Panc1 (cell line): ENCODE data around the gene ZDHHC14. TPM values are rescaled to one million over a fixed set of nuclear protein-coding genes. Genes with fewer than 3 reads are reported as not detected.

ENCODE experiments used
- ATAC-seq: fragments of 200-7000 bp; cut with Tn5 transposase; 2 replicates; pipeline ENCODE4 v1.9.1; 2020; ENCODE audit warnings: mild to moderate bottlenecking, moderate library complexity
- BruUV-seq: library from RNA; stranded (reverse); fragments of 400-500 nt; replicated peaks from 2 replicates; lab custom pipeline; 2021; lab: Mats Ljungman, UMichigan
- CTCF ChIA-PET: fragments of 300-600 bp; sonication (Branson Sonifier 250); formaldehyde crosslinking; loops from one replicate; lab custom pipeline; 2022; ENCODE audit warnings: antibody characterized with exemption; lab: Charles Lee
- POLR2A ChIA-PET: fragments of 300-600 bp; sonication (Branson Sonifier 250); formaldehyde crosslinking; loops from one replicate; lab custom pipeline; 2022; ENCODE audit warnings: antibody characterized with exemption; lab: Charles Lee
- DNase-seq: peaks from one replicate; pipeline ENCODE4 v3.0.0-alpha.2; 2010; ENCODE audit warnings: low read depth, low spot score
- H3K27ac ChIP-seq: 2 replicates; pipeline ENCODE4 v1.5.1; 2011; ENCODE audit warnings: mild to moderate bottlenecking, low read length, inconsistent platforms
- H3K27me3 ChIP-seq: fragments of 200-500 bp; sonication (Bioruptor generic); 2 replicates; pipeline ENCODE4 v1.6.0; 2014; ENCODE audit warnings: low read length, inconsistent platforms; ENCODE audit not compliant: control insufficient read depth, insufficient read depth
- H3K36me3 ChIP-seq: fragments of 200-500 bp; sonication (Bioruptor generic); 2 replicates; pipeline ENCODE4 v1.5.1; 2014; ENCODE audit warnings: inconsistent platforms, mild to moderate bottlenecking, low read length, moderate library complexity; ENCODE audit not compliant: control insufficient read depth, insufficient read depth
- H3K4me1 ChIP-seq: 2 replicates; pipeline ENCODE4 v1.5.1; 2011; ENCODE audit warnings: inconsistent platforms, mild to moderate bottlenecking, low read length, moderate library complexity; ENCODE audit not compliant: control insufficient read depth, insufficient read depth
- H3K4me3 ChIP-seq, 2 experiments: 2 replicates each; pipeline ENCODE4 v1.5.1; 2011 to 2012; ENCODE audit warnings: low read depth in 2 of 2, low read length in 2 of 2, mild to moderate bottlenecking in 2 of 2, inconsistent platforms in 1 of 2, moderate library complexity in 1 of 2
- H3K9me3 ChIP-seq: fragments of 200-500 bp; sonication (Bioruptor generic); 2 replicates; pipeline ENCODE4 v1.5.1; 2014; ENCODE audit warnings: low read depth, mild to moderate bottlenecking, inconsistent platforms, low read length, moderate library complexity; ENCODE audit not compliant: control insufficient read depth, insufficient read depth
- CTCF ChIP-seq: fragments of 450-650 bp; IDR thresholded peaks from 2 replicates; pipeline ENCODE4 v1.5.1; 2017; ENCODE audit warnings: mild to moderate bottlenecking
- POLR2AphosphoS5 ChIP-seq: IDR thresholded peaks from 2 replicates; pipeline ENCODE4 v1.6.1; 2012; ENCODE audit warnings: mild to moderate bottlenecking, low read depth, low read length, moderate library complexity
- REST ChIP-seq, 2 experiments: IDR thresholded peaks; 2 replicates each; pipeline ENCODE4 v1.6.1; 2011 to 2012; ENCODE audit warnings: low read depth in 2 of 2, control low read depth in 1 of 2, low read length in 1 of 2, mild to moderate bottlenecking in 1 of 2, moderate library complexity in 1 of 2; ENCODE audit not compliant: insufficient read depth in 1 of 2
- SIN3A ChIP-seq: IDR thresholded peaks from 2 replicates; pipeline ENCODE4 v1.6.1; 2012; ENCODE audit warnings: low read depth, mild to moderate bottlenecking, low read length, moderate library complexity, borderline replicate concordance; ENCODE audit not compliant: insufficient read depth
- TCF7L2 ChIP-seq: IDR thresholded peaks from 2 replicates; pipeline ENCODE4 v1.6.1; 2011; ENCODE audit warnings: mild to moderate bottlenecking, low read depth, low read length, inconsistent platforms
- in situ Hi-C: cut with HindIII; loops from 2 replicates; pipeline ENCODE4 v1.10.0; 2016; ENCODE audit warnings: low sequenced_read_pairs, low pct_unique_long_range_greater_than_20kb
- intact Hi-C: fragments of 100-400 bp; cut with micrococcal nuclease; formaldehyde crosslinking; loops from one replicate; pipeline ENCODE4 v1.10.0; 2022; ENCODE audit not compliant: unreplicated experiment
- total RNA-seq: library from RNA; stranded (reverse); gene quantifications from one replicate; pipeline ENCODE4 v1.2.1, GENCODE V29; 2021; ENCODE audit not compliant: unreplicated experiment

Gene ZDHHC14
- total RNA-seq, 1 experiment from 2014 or later = 19.9 TPM

- H3K4me3 ChIP-seq = no peak overlapping the region
- BruUV-seq = no TSS peak
- peaks cover 14% of the 10 kb centered on the region; the same call in 1 of the 2 replicates for H3K9me3 ChIP-seq
- ChIA-PET POLR2A (no interaction called here), CTCF (no interaction called here)
- TF ChIP-seq SIN3A = no peak
- no peak for TF ChIP-seq POLR2AphosphoS5
- TF ChIP-seq TCF7L2 = no peak
- TF ChIP-seq CTCF = no peak
- no peak for TF ChIP-seq REST (IDR thresholded peaks at IDR 0.05; ENCODE audit: insufficient read depth in 1 of 2, low read depth in 2 of 2, low read length in 1 of 2)
- no peak overlapping the region for H3K27ac ChIP-seq
- no peaks in the 10 kb centered on the region for H3K36me3 ChIP-seq
- DNase-seq = no peak
- ATAC-seq = no peak
- peaks cover 7% of the 10 kb centered on the region for H3K4me1 ChIP-seq
- in situ Hi-C loops = no loop called here
- intact Hi-C loops = no loop called here
- no peaks in the 10 kb centered on the region for H3K27me3 ChIP-seq
These were observed 129.6 kb downstream of the ZDHHC14 start for GRCh38 chr6:157510323-157511188.

GRCh38 chr6:157511682-157512381 lies 130.8 kb downstream of the ZDHHC14 start:
- in situ Hi-C loops (no loop called here), intact Hi-C loops (no loop called here)
- TF ChIP-seq SIN3A (no peak), POLR2AphosphoS5 (no peak), CTCF (no peak), TCF7L2 (no peak), REST (IDR thresholded peaks at IDR 0.05; ENCODE audit: insufficient read depth in 1 of 2, low read depth in 2 of 2, low read length in 1 of 2) (no peak)
- Histone ChIP-seq H3K9me3 (peaks cover under 1% of the 10 kb centered on the region; the same call in 1 of the 2 replicates), H3K27me3 (no peaks in the 10 kb centered on the region), H3K4me3 (no peak overlapping the region), H3K4me1 (peaks cover 7% of the 10 kb centered on the region), H3K27ac (no peak overlapping the region), H3K36me3 (no peaks in the 10 kb centered on the region)
- ChIA-PET POLR2A (no interaction called here), CTCF (interaction anchor here (0.7 kb wide), 1 partner anchor 100 kb away, joined by 5 read pairs; no protein-coding TSS in a partner anchor)
- no TSS peak for BruUV-seq
- DNase-seq = no peak
- no peak for ATAC-seq
